Stomach (tissue), 9 donors: ENCODE measurements around the gene DMRT1. TPM values are rescaled to one million over a fixed set of nuclear protein-coding genes. Genes with fewer than 3 reads are reported as not detected.

Experiments used
- DNase-seq, 2 donors: peaks; one replicate each; pipeline versions ENCODE4 v3.0.0 to v3.0.0-alpha.2; 2013 to 2019
- H3K27ac ChIP-seq, 5 donors: fragments of 200-600 bp in 4 of 5; sonication (generic) in 4 of 5; one replicate each; pipeline ENCODE4 v1.5.1; 2013 to 2019; ENCODE audit warnings: mild to moderate bottlenecking in 1 of 5, moderate library complexity in 1 of 5
- H3K27me3 ChIP-seq, 3 donors: fragments of 200-600 bp; sonication (generic); one replicate each; pipeline ENCODE4 v1.5.1; 2017 to 2019; ENCODE audit warnings: mixed run types in 1 of 3
- H3K36me3 ChIP-seq, 4 donors: fragments of 200-600 bp; sonication (generic); 1 replicate in 3 of 4; 2 replicates in 1 of 4; pipeline ENCODE4 v1.5.1; 2016 to 2019
- H3K4me1 ChIP-seq, 4 donors: fragments of 200-600 bp; sonication (generic); one replicate each; pipeline ENCODE4 v1.5.1; 2016 to 2019
- H3K4me3 ChIP-seq, 4 donors: fragments of 200-600 bp; sonication (generic) in 3 of 4; one replicate each; pipeline ENCODE4 v1.5.1; 2016 to 2019; ENCODE audit warnings: mild to moderate bottlenecking in 1 of 4
- H3K9me3 ChIP-seq, 4 donors: fragments of 200-600 bp; sonication (generic); one replicate each; pipeline ENCODE4 v1.5.1; 2016 to 2019
- CTCF ChIP-seq, 7 experiments: fragments of 450-650 bp in 4 of 7; fragments of 200-600 bp in 3 of 7; sonication (generic) in 3 of 7; IDR thresholded peaks; one replicate each; pipeline ENCODE4 v1.5.1; 2016 to 2019; ENCODE audit warnings: antibody characterized with exemption in 7 of 7, control low read depth in 2 of 7, mild to moderate bottlenecking in 1 of 7
- EP300 ChIP-seq: sonication (generic); formaldehyde crosslinking; IDR thresholded peaks from one replicate; pipeline ENCODE4 v1.6.1; 2017; ENCODE audit warnings: antibody characterized with exemption
- POLR2A ChIP-seq, 4 donors: fragments of 450-650 bp; IDR thresholded peaks; one replicate each; pipeline ENCODE4 v1.6.1; 2016; ENCODE audit warnings: antibody characterized with exemption in 4 of 4, control low read depth in 2 of 4, mild to moderate bottlenecking in 1 of 4, moderate library complexity in 1 of 4
- POLR2AphosphoS5 ChIP-seq, 3 donors: sonication (generic); formaldehyde crosslinking; IDR thresholded peaks; one replicate each; pipeline ENCODE4 v1.6.1; 2016; ENCODE audit warnings: antibody characterized with exemption in 3 of 3
- WGBS, 5 donors: extraction: QIAGEN DNeasy Blood & Tissue Kit in 3 of 5; methylation state at CpG; one replicate each; pipeline versions ENCODE4 v1.1.5 to v1.1.7; 2013 to 2018; 5-methylcytosine and 5-hydroxymethylcytosine counted together
- intact Hi-C: fragments of 100-400 bp; cut with DNase I; formaldehyde crosslinking; loops from one replicate; pipeline ENCODE4 v1.15.1; 2023; ENCODE audit warnings: low total_unique reads
- polyA plus RNA-seq, 3 donors: library from polyadenylated mRNA; stranded (reverse); fragments of 200-250 nt; gene quantifications; one replicate each; pipeline ENCODE4 v1.2.3, GENCODE V29; 2013
- total RNA-seq, 5 donors: library from RNA; depleted of rRNA; stranded (reverse); fragments of >200 nt; gene quantifications; one replicate each; pipeline versions ENCODE4 v1.1.0 to v1.2.3, GENCODE V29; 2014 to 2016
- donor health status: healthy with polysubstance abuse.
- donor health status: Bipolar disorder and iron deficiency.
- donor health status: healthy.

Gene DMRT1
- total and polyA plus RNA-seq, 8 donors, result not detected

DNA sequence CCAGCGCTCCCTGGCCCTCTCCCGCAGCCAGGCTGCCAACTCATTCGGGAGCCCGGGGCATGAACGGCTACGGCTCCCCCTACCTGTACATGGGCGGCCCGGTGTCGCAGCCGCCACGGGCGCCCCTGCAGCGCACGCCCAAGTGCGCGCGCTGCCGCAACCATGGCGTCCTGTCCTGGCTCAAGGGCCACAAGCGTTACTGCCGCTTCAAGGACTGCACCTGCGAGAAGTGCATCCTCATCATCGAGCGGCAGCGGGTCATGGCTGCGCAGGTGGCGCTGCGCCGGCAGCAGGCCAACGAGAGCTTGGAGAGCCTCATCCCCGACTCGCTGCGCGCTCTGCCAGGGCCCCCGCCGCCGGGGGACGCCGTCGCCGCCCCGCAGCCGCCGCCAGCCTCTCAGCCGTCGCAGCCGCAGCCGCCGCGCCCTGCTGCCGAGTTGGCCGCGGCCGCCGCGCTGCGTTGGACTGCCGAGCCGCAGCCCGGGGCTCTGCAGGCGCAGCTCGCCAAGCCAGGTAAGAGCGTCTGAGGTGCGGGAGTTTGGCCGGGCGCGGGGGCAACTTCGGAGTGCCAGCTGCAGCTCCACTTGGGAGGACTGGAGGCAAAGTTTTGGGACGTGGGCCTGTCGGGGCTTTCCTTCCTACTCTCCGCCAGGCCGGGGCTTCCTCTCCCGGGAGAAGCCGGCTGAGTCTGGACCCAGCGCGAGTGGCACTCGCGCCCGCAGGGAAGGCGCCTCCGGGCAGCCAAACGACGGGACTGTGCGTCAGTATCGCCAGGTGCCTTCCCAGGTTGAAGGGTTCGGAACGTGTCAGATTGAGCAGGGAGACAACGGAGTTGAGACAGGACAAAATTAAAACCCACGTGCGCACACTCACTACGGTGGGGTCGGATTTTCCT lies 135.7 kb downstream of the DMRT1 start:
- Histone ChIP-seq H3K27me3 (peaks cover 55 to 100% (median 95%) of the 10 kb centered on the region in 3 donors), H3K4me1 (peaks cover 21 to 33% (median 28%) of the 10 kb centered on the region in 4 donors), H3K27ac (no peak overlapping the region), H3K4me3 (peak overlapping the region in 3 of 4 donors; percentile 12 to 37 (median 19)), H3K9me3 (no peaks in the 10 kb centered on the region), H3K36me3 (no peaks in the 10 kb centered on the region)
- DNase-seq, result peak in 1 of 2 donors; percentile 40
- WGBS, 5 donors, result 2 to 7% (median 4%) methylated on average over 23 to 92 of the region's 92 CpGs
- no peak for TF ChIP-seq EP300
- no peak for TF ChIP-seq POLR2AphosphoS5 (IDR thresholded peaks at IDR 0.05)
- intact Hi-C loops, result no loop called here

DNA sequence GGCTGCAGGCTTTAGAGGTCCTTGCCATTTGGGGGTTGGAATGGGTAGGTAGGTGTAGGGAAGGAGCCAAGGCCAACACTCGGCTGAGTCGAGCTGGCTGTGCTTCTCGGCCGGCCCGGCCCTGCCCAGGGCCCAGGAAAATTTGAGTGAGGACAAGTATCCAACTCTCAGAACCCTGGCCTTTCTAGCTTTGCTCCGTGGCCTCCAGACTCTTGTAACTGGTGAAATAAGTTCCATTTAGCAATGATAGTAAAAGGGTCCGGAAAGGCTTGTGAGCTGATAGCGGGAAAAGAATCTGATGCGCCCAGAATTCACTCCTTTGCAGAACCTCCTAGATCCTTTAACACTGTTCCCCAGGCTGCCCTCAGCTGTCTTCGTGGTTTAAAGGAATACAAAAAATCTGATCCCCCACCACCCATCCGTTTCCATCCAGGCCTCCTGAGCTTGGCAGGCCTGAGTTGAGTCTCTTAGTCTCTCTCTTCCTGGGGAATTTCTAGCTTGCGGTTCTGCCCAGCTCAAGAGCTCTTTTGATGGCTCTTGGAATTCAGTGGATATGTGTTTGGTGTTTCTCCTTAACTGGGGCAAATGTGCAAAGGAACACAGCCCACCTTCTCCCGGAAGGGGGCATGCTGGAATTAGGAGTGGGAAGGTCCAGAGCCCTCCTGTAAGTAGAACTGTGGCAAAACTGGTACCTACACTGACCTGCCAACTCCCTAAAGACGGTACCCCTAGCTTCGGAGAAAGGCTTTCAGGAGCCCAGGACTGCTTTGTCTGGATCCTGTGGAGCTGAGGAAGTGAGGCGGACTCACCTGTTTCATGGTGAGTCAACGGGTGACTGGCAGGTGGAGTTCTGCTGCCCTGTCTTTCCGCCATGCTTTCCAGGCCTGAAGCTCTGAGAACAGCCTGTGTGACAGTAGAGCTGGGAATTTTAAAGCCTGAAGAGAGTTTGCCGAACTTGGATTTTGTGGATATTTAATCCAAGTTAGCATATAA lies 136.6 kb downstream of the DMRT1 start:
- Histone ChIP-seq H3K9me3 (no peaks in the 10 kb centered on the region), H3K4me3 (no peak overlapping the region), H3K36me3 (no peaks in the 10 kb centered on the region), H3K27ac (no peak overlapping the region), H3K4me1 (peaks cover 11 to 24% (median 19%) of the 10 kb centered on the region in 4 donors), H3K27me3 (peaks cover 47 to 100% (median 94%) of the 10 kb centered on the region in 3 donors)
- intact Hi-C loops, result no loop called here
- no peak for TF ChIP-seq POLR2AphosphoS5 (IDR thresholded peaks at IDR 0.05)
- no peak for TF ChIP-seq POLR2A (IDR thresholded peaks at IDR 0.05)
- TF ChIP-seq EP300, result no peak
- no peak for TF ChIP-seq CTCF (IDR thresholded peaks at IDR 0.05)
- WGBS, 5 donors, result 18 to 29% (median 25%) methylated on average over 19 of the region's 19 CpGs
- no peak for DNase-seq

DNA sequence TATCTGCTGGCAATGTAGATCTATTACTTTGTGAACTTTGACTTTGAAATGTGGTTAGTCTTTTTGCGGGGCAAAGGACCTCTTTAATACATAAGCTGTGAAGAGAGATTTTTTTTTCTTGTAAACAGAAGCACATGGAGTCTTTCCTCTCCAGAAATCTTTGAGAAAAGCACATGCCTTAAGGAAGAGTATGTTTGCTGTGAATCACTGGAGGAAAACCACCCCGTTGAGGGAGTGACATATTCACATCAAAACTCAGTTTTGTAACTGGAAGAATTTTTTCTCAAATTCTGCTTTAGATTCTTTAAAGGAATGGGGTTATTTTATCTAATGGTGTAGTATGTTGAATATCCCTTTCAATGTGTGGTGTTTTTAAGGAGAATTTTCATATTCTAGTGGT lies 138.5 kb downstream of the DMRT1 start:
- no peak for TF ChIP-seq EP300
- TF ChIP-seq CTCF (IDR thresholded peaks at IDR 0.05), result no peak
- no peak for TF ChIP-seq POLR2A (IDR thresholded peaks at IDR 0.05)
- no peaks in the 10 kb centered on the region for H3K36me3 ChIP-seq
- 6 to 24% (median 17%) methylated on average over 2 of the region's 2 CpGs for whole genome bisulfite sequencing, 5 donors
- no peak overlapping the region for H3K4me3 ChIP-seq
- no peak overlapping the region for H3K27ac ChIP-seq
- peaks cover 11 to 19% (median 17%) of the 10 kb centered on the region in 4 donors for H3K4me1 ChIP-seq
- H3K27me3 ChIP-seq, result peaks cover 38 to 100% (median 79%) of the 10 kb centered on the region in 3 donors
- no peak for DNase-seq
- intact Hi-C loops, result no loop called here
- H3K9me3 ChIP-seq, result no peaks in the 10 kb centered on the region

DNA sequence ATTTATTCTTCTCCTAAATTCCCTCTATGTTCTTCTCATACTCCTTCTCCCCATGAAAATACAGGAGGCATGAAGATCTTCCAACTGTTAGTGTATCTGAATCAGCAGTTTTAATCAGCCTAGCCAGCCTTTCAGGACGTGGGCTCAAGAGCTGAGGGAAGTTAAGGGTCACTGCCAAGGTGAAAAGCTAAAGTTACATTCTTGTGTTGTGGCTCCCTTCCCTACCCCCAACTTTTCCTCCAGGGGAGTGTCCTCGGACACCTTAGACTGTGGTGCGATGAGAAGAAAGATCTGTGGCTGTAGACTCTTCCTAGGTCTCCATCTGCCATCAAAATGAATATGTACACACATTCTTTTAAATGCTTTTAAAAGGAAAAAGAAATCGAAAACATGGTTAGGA lies 139.1 kb downstream of the DMRT1 start:
- Histone ChIP-seq H3K36me3 (no peaks in the 10 kb centered on the region), H3K27ac (no peak overlapping the region), H3K4me3 (no peak overlapping the region), H3K9me3 (no peaks in the 10 kb centered on the region), H3K27me3 (peaks cover 38 to 100% (median 75%) of the 10 kb centered on the region in 3 donors), H3K4me1 (peaks cover 11 to 19% (median 17%) of the 10 kb centered on the region in 4 donors)
- WGBS, 5 donors, result 2 to 12% (median 9%) methylated on average over 4 of the region's 4 CpGs
- DNase-seq, result no peak
- intact Hi-C loops, result no loop called here
- no peak for TF ChIP-seq POLR2AphosphoS5 (IDR thresholded peaks at IDR 0.05)
- no peak for TF ChIP-seq POLR2A (IDR thresholded peaks at IDR 0.05)
- no peak for TF ChIP-seq EP300

- WGBS, 5 donors, result 9 to 18% (median 12%) methylated on average over 7 to 16 of the region's 16 CpGs
- Histone ChIP-seq H3K27ac (no peak overlapping the region), H3K27me3 (peaks cover 32 to 100% (median 74%) of the 10 kb centered on the region in 3 donors), H3K4me1 (peaks cover 5 to 12% (median 10%) of the 10 kb centered on the region in 4 donors), H3K4me3 (no peak overlapping the region), H3K9me3 (no peaks in the 10 kb centered on the region), H3K36me3 (no peaks in the 10 kb centered on the region)
- intact Hi-C loops, result no loop called here
- no peak for DNase-seq
- TF ChIP-seq EP300 (no peak), CTCF (IDR thresholded peaks at IDR 0.05) (no peak), POLR2AphosphoS5 (IDR thresholded peaks at IDR 0.05) (no peak), POLR2A (IDR thresholded peaks at IDR 0.05) (no peak)
Measured at GRCh38 chr9:981491-981898, 140.0 kb downstream of the DMRT1 start.
